HepG2 (cell line): ENCODE data around the gene FRMD4A.

Experiments used
- BCL3 ChIP-seq: sonication (generic); formaldehyde crosslinking; IDR thresholded peaks from 2 replicates; pipeline ENCODE4 v1.5.1; 2020; ENCODE audit warnings: mild to moderate bottlenecking, missing genetic modification reagents, moderate library complexity
- MED1 ChIP-seq: sonication (generic); formaldehyde crosslinking; IDR thresholded peaks from 2 replicates; pipeline ENCODE4 v1.4.0; 2020; ENCODE audit warnings: missing genetic modification reagents
- SIN3A ChIP-seq: IDR thresholded peaks from 2 replicates; pipeline ENCODE4 v1.6.1; 2011; ENCODE audit warnings: low read depth, mild to moderate bottlenecking, control low read depth, low read length, borderline replicate concordance
- ZNF691 ChIP-seq: sonication (generic); formaldehyde crosslinking; IDR thresholded peaks from 2 replicates; pipeline ENCODE4 v1.4.0; 2020; ENCODE audit warnings: missing genetic modification reagents, low read depth, mild to moderate bottlenecking, borderline replicate concordance

GRCh38 chr10:13944823-13945222, 385.9 kb downstream of the FRMD4A start:
- TF ChIP-seq SIN3A (no peak), MED1 (no peak), ZNF691 (CRISPR knock-in tag) (no peak), BCL3 (CRISPR knock-in tag) (no peak)
